Heart left ventricle (tissue), 13 donors: Measurements from ENCODE around the gene MYCN.

ENCODE experiments used
- CTCF ChIP-seq, 12 donors: fragments of 200-600 bp; sonication (generic) in 4 of 12; IDR thresholded peaks; one replicate each; pipeline versions ENCODE4 v1.5.0 to v1.8.0; 2018 to 2022; ENCODE audit warnings: antibody characterized with exemption in 12 of 12, mild to moderate bottlenecking in 5 of 12
- POLR2A ChIP-seq, 2 donors: fragments of 450-650 bp; IDR thresholded peaks; one replicate each; pipeline ENCODE4 v1.6.1; 2017; ENCODE audit warnings: antibody characterized with exemption in 2 of 2, mild to moderate bottlenecking in 2 of 2, moderate library complexity in 2 of 2
- donor health status: ischemic (EF 13 %, LVEDD 7.1; RV severe dilation, severe dysfunction).
- donor health status: DM: no; HTN: yes; CAD: no.
- donor health status: DM: no; HTN: no; CAD: no.
- donor health status: ischemic (EF 25% LVEDD 6.9; RV normal size, moderate dysfunction).
- donor health status: ischemic (EF 25% LVEDD 5.7; RV mildly dilated, moderate dysfunction).
- donor health status: ischemic (EF 35%, LVEDD 5.7; RV mildly dilated, moderate dysfunction).
- donor health status: nonischemic (EF 11% LVEDD 7.7; RV severe dilation, severe dysfunction).
- donor health status: DM: yes; HTN: yes; CAD: no.
- donor health status: PGD.
- donor health status: ischemic (EF 29% LVEDD 5.4; RV normal size, mild dysfunction).
- donor health status: nonischemic (EF 23%, LVEDD 6.1; RV moderate dilation, normal function).

- TF ChIP-seq CTCF (IDR thresholded peaks at IDR 0.05) (no peak), POLR2A (IDR thresholded peaks at IDR 0.05) (no peak)
Measured at GRCh38 chr2:15934291-15934945, 5.9 kb upstream of the MYCN start.
